Measurements from ENCODE around the gene SLC24A3.

The SLC24A3 gene

GRCh38 chr20:19626896-19627295, 414.5 kb downstream of the SLC24A3 start:
- ATAC-seq: no peak
- TF ChIP-seq POU6F1 (CRISPR knock-in tag; IDR thresholded peaks at IDR 0.05; ENCODE audit: borderline replicate concordance, low read depth) (no peak), ZNF8 (CRISPR knock-in tag; IDR thresholded peaks at IDR 0.05) (no peak), ZNF565 (CRISPR knock-in tag; conservative IDR thresholded peaks at IDR 0.05; ENCODE audit: low read depth) (no peak), OSR1 (CRISPR knock-in tag; IDR thresholded peaks at IDR 0.05) (no peak), ZC3H10 (CRISPR knock-in tag; IDR thresholded peaks at IDR 0.05) (no peak), BACH2 (CRISPR knock-in tag; IDR thresholded peaks at IDR 0.05; ENCODE audit: borderline replicate concordance) (no peak), RARB (CRISPR knock-in tag; IDR thresholded peaks at IDR 0.05) (no peak), ZFP30 (CRISPR knock-in tag; IDR thresholded peaks at IDR 0.05) (no peak), ZNF70 (CRISPR knock-in tag; IDR thresholded peaks at IDR 0.05) (no peak), GLIS3 (CRISPR knock-in tag; IDR thresholded peaks at IDR 0.05) (no peak), CSRNP3 (CRISPR knock-in tag; IDR thresholded peaks at IDR 0.05) (no peak), ARNTL (CRISPR knock-in tag; IDR thresholded peaks at IDR 0.05; ENCODE audit: borderline replicate concordance, low read depth) (no peak), CSDC2 (CRISPR knock-in tag; IDR thresholded peaks at IDR 0.05) (no peak), PPARA (CRISPR knock-in tag; IDR thresholded peaks at IDR 0.05; ENCODE audit: borderline replicate concordance) (no peak), ISL1 (CRISPR knock-in tag; IDR thresholded peaks at IDR 0.05) (no peak), TOX (CRISPR knock-in tag; IDR thresholded peaks at IDR 0.05; ENCODE audit: borderline replicate concordance) (no peak), TSHZ2 (CRISPR knock-in tag; IDR thresholded peaks at IDR 0.05) (no peak), ZFP3 (CRISPR knock-in tag; IDR thresholded peaks at IDR 0.05) (no peak), PATZ1 (CRISPR knock-in tag; IDR thresholded peaks at IDR 0.05; ENCODE audit: borderline replicate concordance) (no peak), SNAI2 (CRISPR knock-in tag; IDR thresholded peaks at IDR 0.05) (no peak)

GRCh38 chr20:19628570-19629134, 416.2 kb downstream of the SLC24A3 start:
- TF ChIP-seq ZFP30 (CRISPR knock-in tag; IDR thresholded peaks at IDR 0.05) (no peak), TOX (CRISPR knock-in tag; IDR thresholded peaks at IDR 0.05; ENCODE audit: borderline replicate concordance) (no peak), RARB (CRISPR knock-in tag; IDR thresholded peaks at IDR 0.05) (no peak), ZNF8 (CRISPR knock-in tag; IDR thresholded peaks at IDR 0.05) (no peak), ARNTL (CRISPR knock-in tag; IDR thresholded peaks at IDR 0.05; ENCODE audit: borderline replicate concordance, low read depth) (no peak), TSHZ2 (CRISPR knock-in tag; IDR thresholded peaks at IDR 0.05) (no peak), PATZ1 (CRISPR knock-in tag; IDR thresholded peaks at IDR 0.05; ENCODE audit: borderline replicate concordance) (no peak), CSRNP3 (CRISPR knock-in tag; IDR thresholded peaks at IDR 0.05) (no peak), ESRRG (CRISPR knock-in tag; IDR thresholded peaks at IDR 0.05) (no peak), GLIS3 (CRISPR knock-in tag; IDR thresholded peaks at IDR 0.05) (no peak), OSR1 (CRISPR knock-in tag; IDR thresholded peaks at IDR 0.05) (no peak)
- peak; percentile 88 for ATAC-seq
